Mucosa of stomach (tissue), 1 donor: ENCODE data around the gene C3AR1.
"Not testable (repeated sequence)": the region's sequence is repeated elsewhere in the genome, so short reads cannot be mapped to it uniquely, and the experiment has no call there.

Experiments used
- H3K27me3 ChIP-seq: one replicate; pipeline ENCODE4 v1.7.0; 2013; ENCODE audit warnings: mild to moderate bottlenecking, low read length; ENCODE audit not compliant: control insufficient read depth, insufficient read depth
- H3K36me3 ChIP-seq: one replicate; pipeline ENCODE4 v1.7.0; 2013; ENCODE audit warnings: low read length; ENCODE audit not compliant: control insufficient read depth, insufficient read depth
- H3K4me1 ChIP-seq: one replicate; pipeline ENCODE4 v1.7.0; 2013; ENCODE audit warnings: mild to moderate bottlenecking, low read length; ENCODE audit not compliant: control insufficient read depth, insufficient read depth
- H3K4me3 ChIP-seq: one replicate; pipeline ENCODE4 v1.7.0; 2013; ENCODE audit warnings: low read length
- H3K9ac ChIP-seq: one replicate; pipeline ENCODE4 v1.7.0; 2013; ENCODE audit warnings: mild to moderate bottlenecking, low read length, moderate library complexity
- H3K9me3 ChIP-seq: one replicate; pipeline ENCODE4 v1.7.0; 2013; ENCODE audit warnings: mild to moderate bottlenecking, low read length, moderate library complexity; ENCODE audit not compliant: control insufficient read depth
- donor health status: Pancreatic carcinoma.

Gene C3AR1

GRCh38 chr12:8081251-8081920, 15.2 kb upstream of the C3AR1 start:
- Histone ChIP-seq H3K27me3 (no peaks in the 10 kb centered on the region), H3K4me3 (peak overlapping the region; percentile 73), H3K36me3 (no peaks in the 10 kb centered on the region), H3K9me3 (no peaks in the 10 kb centered on the region), H3K9ac (peak overlapping the region; percentile 95), H3K4me1 (peaks cover 9% of the 10 kb centered on the region)

GRCh38 chr12:8080120-8080519, 14.0 kb upstream of the C3AR1 start:
- Histone ChIP-seq H3K9me3 (no peaks in the 10 kb centered on the region), H3K9ac (no peak overlapping the region), H3K4me3 (no peak overlapping the region), H3K27me3 (no peaks in the 10 kb centered on the region), H3K36me3 (no peaks in the 10 kb centered on the region), H3K4me1 (peaks cover 9% of the 10 kb centered on the region)

- Histone ChIP-seq H3K4me1 (peaks cover 7% of the 10 kb centered on the region), H3K9me3 (no peaks in the 10 kb centered on the region), H3K27me3 (no peaks in the 10 kb centered on the region), H3K36me3 (no peaks in the 10 kb centered on the region), H3K4me3 (no peak overlapping the region), H3K9ac (no peak overlapping the region)
Measured at GRCh38 chr12:8078916-8079315, 12.8 kb upstream of the C3AR1 start.

DNA sequence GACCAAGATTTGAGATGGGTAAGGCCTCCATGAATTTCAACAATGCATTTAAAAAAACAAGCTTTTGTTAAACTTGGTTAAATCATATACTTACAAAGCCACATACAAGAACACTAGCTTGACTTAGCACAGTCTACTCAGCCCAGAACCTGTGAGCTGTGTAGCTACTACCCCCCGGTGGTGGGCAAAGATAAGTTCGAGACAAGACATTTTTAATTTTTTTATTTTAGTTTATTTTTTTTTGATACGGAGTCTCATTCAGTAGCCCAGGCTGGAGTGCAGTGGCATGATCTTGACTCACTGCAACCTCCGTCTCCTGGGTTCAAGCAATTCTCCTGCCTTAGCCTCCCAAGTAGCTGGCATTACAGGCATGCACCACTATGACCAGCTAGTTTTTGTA, 12.2 kb upstream of the C3AR1 start:
- H3K4me1 ChIP-seq = peaks cover 1% of the 10 kb centered on the region
- H3K36me3 ChIP-seq = no peaks in the 10 kb centered on the region
- H3K4me3 ChIP-seq = no peak overlapping the region
- H3K27me3 ChIP-seq = no peaks in the 10 kb centered on the region
- H3K9me3 ChIP-seq = no peaks in the 10 kb centered on the region
- H3K9ac ChIP-seq = no peak overlapping the region

- no peak overlapping the region for H3K4me3 ChIP-seq
- no peaks in the 10 kb centered on the region for H3K4me1 ChIP-seq
- no peaks in the 10 kb centered on the region for H3K9me3 ChIP-seq
- H3K9ac ChIP-seq = no peak overlapping the region
- no peaks in the 10 kb centered on the region for H3K27me3 ChIP-seq
- no peaks in the 10 kb centered on the region for H3K36me3 ChIP-seq
Measured at GRCh38 chr12:8077207-8077606, 11.0 kb upstream of the C3AR1 start.

GRCh38 chr12:8076366-8076765, 10.2 kb upstream of the C3AR1 start:
- Histone ChIP-seq H3K4me1 (no peaks in the 10 kb centered on the region), H3K4me3 (no peak overlapping the region), H3K27me3 (no peaks in the 10 kb centered on the region), H3K9ac (no peak overlapping the region), H3K9me3 (no peaks in the 10 kb centered on the region), H3K36me3 (no peaks in the 10 kb centered on the region)

DNA sequence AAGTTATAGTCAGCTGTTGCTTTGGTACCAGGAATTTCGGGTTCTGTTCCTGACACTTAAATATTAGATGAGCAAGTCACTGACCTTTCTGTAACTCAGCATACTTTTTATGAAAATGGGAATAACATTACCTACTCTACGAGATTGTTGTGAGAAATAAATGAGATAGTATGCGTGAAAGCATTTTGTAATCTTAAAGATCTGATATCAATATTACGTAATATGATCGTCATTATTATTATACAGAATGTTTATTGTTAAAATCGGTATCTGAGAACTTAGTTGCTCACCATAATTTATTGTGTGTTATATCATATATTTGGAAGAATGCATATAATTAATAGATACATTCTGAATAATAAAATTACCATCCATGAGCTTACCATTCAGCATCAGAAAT, 9.8 kb upstream of the C3AR1 start:
- no peaks in the 10 kb centered on the region for H3K27me3 ChIP-seq

GRCh38 chr12:8071820-8072219, 5.7 kb upstream of the C3AR1 start:
- H3K4me3 ChIP-seq, H3K9me3 ChIP-seq, H3K4me1 ChIP-seq, H3K27me3 ChIP-seq, H3K36me3 ChIP-seq, H3K9ac ChIP-seq: not testable (repeated sequence)

More for the DNA sequence above, 9.8 kb upstream of the C3AR1 start:
- no peaks in the 10 kb centered on the region for H3K4me1 ChIP-seq
- no peak overlapping the region for H3K9ac ChIP-seq
- no peaks in the 10 kb centered on the region for H3K36me3 ChIP-seq
- H3K4me3 ChIP-seq = no peak overlapping the region
- H3K9me3 ChIP-seq = no peaks in the 10 kb centered on the region

- H3K4me3 ChIP-seq = no peak overlapping the region
- no peaks in the 10 kb centered on the region for H3K36me3 ChIP-seq
- no peaks in the 10 kb centered on the region for H3K27me3 ChIP-seq
- H3K4me1 ChIP-seq = no peaks in the 10 kb centered on the region
- no peak overlapping the region for H3K9ac ChIP-seq
- H3K9me3 ChIP-seq = no peaks in the 10 kb centered on the region
Measured at GRCh38 chr12:8069582-8069981, 3.4 kb upstream of the C3AR1 start.

- no peaks in the 10 kb centered on the region for H3K4me1 ChIP-seq
- H3K9me3 ChIP-seq = no peaks in the 10 kb centered on the region
- H3K36me3 ChIP-seq = no peaks in the 10 kb centered on the region
- no peaks in the 10 kb centered on the region for H3K27me3 ChIP-seq
- H3K4me3 ChIP-seq = no peak overlapping the region
- no peak overlapping the region for H3K9ac ChIP-seq
Measured at GRCh38 chr12:8064131-8064530, 2.0 kb downstream of the C3AR1 start.

DNA sequence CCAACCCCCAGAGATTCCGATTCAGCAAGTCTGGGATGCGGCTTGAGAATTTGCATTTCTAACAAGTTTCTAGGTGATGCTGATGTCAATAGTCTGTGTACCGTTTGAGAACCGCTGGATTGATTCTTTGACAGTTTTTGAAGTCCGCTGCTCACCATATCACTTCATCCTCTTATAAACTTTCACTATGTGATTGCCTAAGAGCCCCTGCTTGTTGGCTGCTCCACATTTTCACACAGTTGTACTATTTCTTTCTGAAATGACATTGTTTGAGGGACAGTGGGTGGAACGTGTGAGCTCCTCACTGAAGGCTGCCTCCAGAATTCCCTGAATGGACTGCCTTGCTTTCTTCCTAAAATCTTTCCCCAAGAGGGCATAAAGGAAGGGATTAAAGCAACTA, 7.7 kb downstream of the C3AR1 start:
- H3K9me3 ChIP-seq = no peaks in the 10 kb centered on the region
- H3K4me1 ChIP-seq = no peaks in the 10 kb centered on the region
- H3K4me3 ChIP-seq = no peak overlapping the region
- H3K36me3 ChIP-seq = no peaks in the 10 kb centered on the region
- H3K9ac ChIP-seq = no peak overlapping the region
- H3K27me3 ChIP-seq = no peaks in the 10 kb centered on the region

- Histone ChIP-seq H3K9ac (no peak overlapping the region), H3K4me3 (no peak overlapping the region), H3K9me3 (no peaks in the 10 kb centered on the region), H3K27me3 (no peaks in the 10 kb centered on the region), H3K4me1 (no peaks in the 10 kb centered on the region), H3K36me3 (peaks cover 5% of the 10 kb centered on the region)
Measured at GRCh38 chr12:8057839-8058238, 8.3 kb downstream of the C3AR1 start.

DNA sequence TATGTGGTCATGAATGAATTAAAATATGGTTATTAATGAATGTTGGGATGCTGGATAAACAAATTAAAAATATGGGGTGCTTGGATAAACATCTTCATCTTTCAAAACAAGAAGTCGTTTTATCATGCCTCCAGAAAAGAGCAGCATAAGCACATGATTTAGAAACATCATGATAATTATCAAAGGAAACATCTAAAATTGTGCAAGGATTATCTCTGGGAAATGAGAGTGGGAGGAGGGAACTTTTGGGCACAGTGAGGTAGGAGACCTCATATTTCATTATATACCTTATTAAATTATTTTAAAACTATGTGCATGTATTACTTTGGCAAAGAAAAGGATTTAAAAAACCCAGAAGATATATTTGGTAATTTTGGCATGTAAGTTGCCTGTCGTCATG, 8.9 kb downstream of the C3AR1 start:
- H3K9ac ChIP-seq = no peak overlapping the region
- no peak overlapping the region for H3K4me3 ChIP-seq
- H3K36me3 ChIP-seq = peaks cover 5% of the 10 kb centered on the region
- H3K4me1 ChIP-seq = no peaks in the 10 kb centered on the region
- H3K27me3 ChIP-seq = no peaks in the 10 kb centered on the region
- no peaks in the 10 kb centered on the region for H3K9me3 ChIP-seq
